Left lobe of liver (tissue), 2 donors: ENCODE data around the gene MCUB. TPM values are rescaled to one million over a fixed set of nuclear protein-coding genes. Genes with fewer than 3 reads are reported as not detected.
"Not testable (repeated sequence)": the region's sequence is repeated elsewhere in the genome, so short reads cannot be mapped to it uniquely, and the experiment has no call there.

Experiments
- ATAC-seq: fragments of 200-7000 bp; cut with Tn5 transposase; one replicate; pipeline ENCODE4 v1.9.1; 2020; ENCODE audit warnings: mild to moderate bottlenecking, moderate library complexity
- DNase-seq: peaks from one replicate; pipeline ENCODE4 v3.0.0-alpha.2; 2020; ENCODE audit warnings: low spot score
- total RNA-seq: library from RNA; stranded (reverse); gene quantifications from one replicate; pipeline ENCODE4 v1.2.1, GENCODE V29; 2021
- donor health status: DM: no; HTN: no; CAD: no; lungs with moderate emphysema.
- donor health status: DM: no; HTN: yes; CAD: no.

MCUB gene
- total RNA-seq, 1 donor from 2014 or later = 1.8 TPM

DNA sequence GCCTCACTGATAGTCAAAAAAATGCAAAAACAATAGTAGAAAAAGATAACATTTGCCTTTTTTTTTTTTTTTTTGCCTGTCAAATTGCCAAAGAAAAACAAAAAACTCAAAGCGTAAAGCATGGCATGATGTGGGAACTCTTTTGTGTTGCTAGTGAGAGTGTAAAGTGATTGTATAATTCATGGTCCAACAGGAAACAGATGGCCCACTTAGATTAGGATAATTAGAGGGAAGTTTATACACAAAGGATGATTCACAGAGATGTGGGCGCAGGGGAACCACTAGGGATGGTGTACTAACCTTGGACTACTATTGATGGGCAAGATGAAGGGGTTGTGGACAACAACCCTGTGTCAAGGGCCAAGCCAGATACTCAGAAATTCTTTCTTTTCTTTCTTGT is 16.4 kb downstream of the MCUB start:
- DNase-seq = no peak
- ATAC-seq = no peak

DNA sequence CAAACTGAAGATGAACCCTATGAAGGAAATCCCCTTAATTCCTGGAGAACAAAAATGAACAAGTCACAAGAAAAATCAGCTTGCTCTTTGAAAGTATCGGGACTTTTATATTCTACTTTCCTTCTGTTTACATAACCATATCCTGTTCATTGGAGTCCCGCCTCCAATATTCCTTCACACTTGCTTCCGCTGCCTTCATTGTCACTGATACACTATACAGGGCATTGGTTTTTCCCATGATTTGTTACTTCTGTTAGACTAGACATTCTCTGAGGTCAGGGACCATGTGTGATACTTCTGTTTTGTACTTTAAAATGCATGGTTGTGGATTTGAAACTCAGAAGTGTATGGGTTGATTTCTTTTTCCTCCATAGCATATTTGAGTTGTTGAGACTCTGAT is 18.8 kb downstream of the MCUB start:
- no peak for DNase-seq
- no peak for ATAC-seq

DNA sequence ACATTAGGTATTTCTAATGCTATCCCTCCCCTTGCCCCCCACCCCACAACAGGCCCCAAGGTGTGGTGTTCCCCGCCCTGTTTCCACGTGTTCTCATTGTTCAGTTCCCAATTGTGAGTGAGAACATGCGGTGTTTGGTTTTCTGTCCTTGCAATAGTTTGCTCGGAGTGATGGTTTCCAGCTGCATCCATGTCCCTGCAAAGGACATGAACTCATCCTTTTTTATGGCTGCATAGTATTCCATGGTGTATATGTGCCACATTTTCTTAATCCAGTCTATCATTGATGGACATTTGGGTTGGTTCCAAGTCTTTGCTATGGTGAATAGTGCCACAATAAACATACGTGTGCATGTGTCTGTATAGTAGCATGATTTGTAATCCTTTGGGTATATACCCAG is 20.0 kb downstream of the MCUB start:
- DNase-seq, ATAC-seq: not testable (repeated sequence)

DNA sequence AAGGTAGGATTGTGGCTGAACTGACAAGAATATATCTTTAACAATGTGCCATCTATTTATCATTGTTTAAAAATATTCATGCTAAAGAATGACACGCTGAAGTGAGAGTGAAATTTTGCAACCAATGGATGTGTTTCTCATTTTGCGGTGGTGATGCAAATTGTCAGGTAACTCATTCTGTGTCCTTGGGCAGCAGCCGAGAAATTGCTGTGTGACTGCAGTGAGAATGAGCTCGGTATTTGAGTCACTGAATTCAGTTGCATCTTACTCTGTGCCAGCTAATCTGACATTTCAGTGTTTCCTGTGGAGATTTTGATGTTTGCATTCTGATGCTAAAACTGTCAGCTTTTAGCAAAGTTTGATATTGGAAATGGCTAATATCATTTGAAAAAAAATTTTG is 28.1 kb downstream of the MCUB start:
- DNase-seq (no peak), ATAC-seq (no peak)

DNA sequence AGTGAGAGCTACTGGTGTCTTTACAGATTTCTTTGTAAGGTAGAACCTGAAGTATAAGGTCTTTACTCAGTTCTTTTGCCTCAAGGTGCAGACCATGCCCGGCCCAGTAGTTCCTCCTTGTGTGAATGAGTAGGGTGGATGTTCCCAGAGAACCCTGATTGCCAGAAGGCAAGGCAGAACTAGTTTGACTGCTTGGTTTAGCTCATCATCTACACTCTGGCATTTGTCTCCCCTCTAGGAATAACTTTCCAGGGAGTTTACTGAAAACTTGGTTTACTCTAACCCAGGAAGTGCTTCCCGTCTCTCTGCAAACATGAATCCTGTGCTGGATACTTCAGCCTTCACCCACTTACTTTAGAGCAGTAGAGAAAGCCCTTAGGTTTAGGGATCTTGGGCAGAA is 29.1 kb downstream of the MCUB start:
- DNase-seq (no peak), ATAC-seq (no peak)

DNA sequence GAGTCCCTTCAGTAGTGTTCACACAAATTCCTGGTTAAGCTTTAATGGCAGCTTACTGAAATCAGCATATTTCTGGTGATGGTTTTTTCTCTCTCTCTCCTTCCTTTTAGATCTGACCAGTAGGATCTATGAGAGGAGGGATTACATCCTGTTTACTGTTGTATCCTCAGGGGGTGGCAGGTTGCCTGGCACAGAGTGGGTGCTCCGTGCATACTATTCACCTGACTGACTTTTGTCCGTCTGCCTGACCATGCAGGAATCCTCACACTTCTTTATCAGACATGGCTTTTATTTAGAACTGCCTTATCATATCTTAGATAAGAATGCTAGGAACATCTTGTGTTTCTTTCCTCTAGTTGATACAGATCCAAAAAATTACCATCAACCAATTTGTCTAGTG is 29.6 kb downstream of the MCUB start:
- ATAC-seq = no peak

DNA sequence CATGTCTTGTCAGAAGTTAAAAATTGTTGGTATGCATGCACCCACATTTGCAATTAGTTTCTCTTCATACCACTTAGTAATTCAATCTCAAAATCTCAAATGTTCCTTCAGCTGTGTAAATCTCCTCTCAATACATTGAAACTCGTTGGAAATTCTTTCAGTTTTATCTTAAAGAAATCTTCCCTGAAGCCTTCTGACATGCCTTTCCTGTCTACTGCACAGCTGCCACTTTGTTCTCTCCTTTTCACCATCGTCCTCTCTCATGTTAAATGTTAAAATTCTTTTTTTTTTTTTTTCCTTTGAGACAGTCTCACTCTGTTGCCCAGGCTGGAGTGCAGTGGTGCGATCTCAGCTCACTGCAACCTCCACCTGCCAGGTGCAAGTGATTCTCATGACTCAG is 30.9 kb downstream of the MCUB start:
- ATAC-seq = no peak
- no peak for DNase-seq

More for the DNA sequence above, 29.6 kb downstream of the MCUB start:
- no peak for DNase-seq

DNA sequence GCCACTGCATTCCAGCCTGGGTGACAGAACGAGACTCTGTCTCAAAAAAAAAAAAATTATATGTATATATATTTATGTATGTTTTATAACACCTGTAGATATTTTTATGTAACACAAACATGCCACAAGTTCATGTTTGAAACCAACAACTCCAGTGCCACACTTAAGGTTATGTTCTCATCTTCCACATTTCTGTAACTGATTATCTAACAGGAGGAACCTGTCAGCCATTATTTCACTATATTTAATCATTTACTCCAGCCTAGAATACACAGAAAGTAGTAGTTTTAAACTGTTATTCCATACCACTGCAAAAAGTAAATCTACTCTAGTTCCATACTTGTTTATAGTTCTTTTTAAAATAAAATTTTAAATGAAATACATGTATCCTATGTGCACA is 32.3 kb downstream of the MCUB start:
- ATAC-seq = no peak
- DNase-seq = no peak

DNA sequence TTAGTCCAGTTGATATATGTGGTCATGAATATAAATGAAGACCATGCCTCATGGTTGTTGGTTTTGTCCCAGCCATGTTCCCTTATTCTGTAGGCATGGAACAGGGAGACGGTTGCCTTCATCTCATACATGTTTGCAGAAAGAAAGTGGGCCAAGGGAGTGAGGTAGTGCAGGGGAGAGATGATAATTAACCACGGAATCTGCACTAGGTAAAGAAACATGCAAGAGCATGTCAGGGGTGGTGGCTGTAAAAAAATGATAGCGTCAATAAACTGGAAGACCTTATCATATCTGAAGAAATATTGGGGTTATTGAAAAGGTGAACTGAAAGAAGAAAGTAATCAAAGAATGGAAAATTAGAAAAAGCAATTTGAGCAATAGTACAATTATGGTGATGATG is 35.1 kb downstream of the MCUB start:
- ATAC-seq, DNase-seq: not testable (repeated sequence)

DNA sequence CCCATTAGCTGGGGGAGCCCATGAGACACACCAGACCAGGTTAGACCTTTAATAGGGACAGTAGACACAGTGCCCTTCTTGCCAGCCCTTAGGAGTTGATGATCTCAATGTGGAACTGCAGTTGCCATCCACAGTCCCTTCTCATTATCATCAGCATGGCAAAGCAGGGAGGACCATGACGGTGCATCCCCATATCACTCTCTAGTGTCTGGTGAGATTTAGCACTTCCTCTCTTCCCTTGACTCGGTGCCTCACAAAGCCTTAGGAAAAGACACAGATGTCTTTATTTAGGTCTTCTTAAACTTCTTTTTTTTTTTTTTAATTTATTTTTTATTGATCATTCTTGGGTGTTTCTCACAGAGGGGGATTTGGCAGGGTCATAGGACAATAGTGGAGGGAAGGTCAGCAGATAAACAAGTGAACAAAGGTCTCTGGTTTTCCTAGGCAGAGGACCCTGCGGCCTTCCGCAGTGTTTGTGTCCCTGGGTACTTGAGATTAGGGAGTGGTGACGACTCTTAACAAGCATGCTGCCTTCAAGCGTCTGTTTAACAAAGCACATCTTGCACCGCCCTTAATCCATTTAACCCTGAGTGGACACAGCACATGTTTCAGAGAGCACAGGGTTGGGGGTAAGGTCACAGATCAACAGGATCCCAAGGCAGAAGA is 36.5 kb downstream of the MCUB start:
- not testable (repeated sequence) for DNase-seq, ATAC-seq

DNA sequence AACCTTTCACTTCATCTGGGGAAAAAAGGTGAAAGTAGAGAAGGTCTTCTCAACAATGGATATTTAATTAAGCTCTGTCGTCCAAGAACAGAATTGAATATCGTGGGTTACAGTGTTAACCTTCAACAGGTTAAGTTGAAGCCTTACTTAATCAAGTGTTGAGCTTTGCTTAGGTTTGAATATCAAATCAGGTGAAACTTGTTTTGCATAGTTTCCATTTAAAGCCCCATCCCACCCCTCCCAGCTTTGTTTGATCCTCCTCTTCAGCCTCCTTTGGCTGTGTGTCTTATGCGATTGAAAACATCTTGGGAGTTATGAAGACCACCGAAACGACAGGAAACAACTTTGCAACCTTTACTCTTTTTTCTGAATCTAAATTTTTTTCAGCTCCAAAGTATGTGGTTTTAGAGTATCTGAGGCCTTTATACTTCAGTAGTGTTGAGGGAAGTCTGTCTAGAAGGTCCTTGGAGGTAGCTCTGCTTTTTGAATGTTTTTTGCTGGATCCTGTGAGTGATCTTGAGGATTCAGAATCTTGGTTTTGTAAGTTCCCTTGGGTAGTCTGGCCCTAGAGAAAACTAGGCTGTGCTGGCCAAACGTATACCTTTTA is 39.1 kb downstream of the MCUB start:
- ATAC-seq = no peak
- no peak for DNase-seq

DNA sequence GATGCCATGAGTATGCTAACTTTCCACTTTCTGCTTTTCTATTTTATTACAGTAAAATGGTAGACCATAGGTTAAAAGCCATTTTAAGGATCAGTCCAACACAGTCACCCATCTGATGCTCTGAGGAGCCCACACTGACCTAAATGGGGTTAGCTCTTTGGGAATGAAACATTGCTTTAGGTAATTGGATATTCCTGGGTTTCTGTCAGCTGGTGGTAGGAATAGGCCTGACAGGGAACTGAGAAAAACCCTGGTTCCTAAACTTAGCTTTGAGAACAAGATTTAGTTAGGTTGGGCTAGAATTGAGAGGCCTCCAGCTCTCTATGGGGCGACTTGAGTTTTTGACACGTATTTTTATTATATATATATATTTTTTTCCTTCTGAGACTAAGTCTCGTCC is 40.4 kb downstream of the MCUB start:
- DNase-seq (no peak), ATAC-seq (no peak)

DNA sequence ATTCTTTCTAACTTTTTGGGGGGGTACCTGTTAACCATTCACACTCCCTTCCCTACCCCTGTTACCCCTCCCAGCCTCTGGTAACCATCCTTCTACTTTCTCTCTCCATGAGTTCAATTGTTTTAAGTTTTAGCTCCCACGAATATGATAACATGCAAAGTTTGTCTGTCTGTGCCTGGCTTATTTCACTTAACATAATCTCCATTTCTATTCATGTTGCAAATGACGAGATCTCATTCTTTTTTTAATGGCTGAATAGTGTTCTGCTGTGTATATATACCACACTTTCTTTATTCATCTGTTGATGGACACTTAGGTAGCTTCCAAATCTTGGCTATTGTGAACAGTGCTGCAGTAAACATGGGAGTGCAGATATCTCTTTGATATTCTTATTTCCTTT is 41.3 kb downstream of the MCUB start:
- ATAC-seq (no peak), DNase-seq (no peak)

DNA sequence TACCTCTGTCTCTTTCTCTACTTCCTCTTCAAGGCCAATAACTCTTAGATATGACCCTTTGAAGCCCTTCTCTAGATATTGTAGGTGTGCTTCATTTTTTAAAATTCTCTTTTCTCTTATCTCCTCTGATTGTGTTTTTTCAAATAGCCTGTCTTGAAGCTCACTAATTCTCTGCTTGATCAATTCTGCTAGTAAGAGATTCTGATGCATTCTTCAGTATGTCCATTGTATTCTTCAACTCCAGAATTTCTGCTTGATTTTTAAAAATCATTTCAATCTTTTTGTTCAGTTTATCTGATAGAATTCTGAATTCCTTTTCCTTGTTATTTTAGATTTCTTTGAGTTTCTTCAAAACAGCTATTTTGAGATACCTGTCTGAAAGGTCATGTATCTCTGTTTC is 47.9 kb downstream of the MCUB start:
- ATAC-seq = no peak

DNA sequence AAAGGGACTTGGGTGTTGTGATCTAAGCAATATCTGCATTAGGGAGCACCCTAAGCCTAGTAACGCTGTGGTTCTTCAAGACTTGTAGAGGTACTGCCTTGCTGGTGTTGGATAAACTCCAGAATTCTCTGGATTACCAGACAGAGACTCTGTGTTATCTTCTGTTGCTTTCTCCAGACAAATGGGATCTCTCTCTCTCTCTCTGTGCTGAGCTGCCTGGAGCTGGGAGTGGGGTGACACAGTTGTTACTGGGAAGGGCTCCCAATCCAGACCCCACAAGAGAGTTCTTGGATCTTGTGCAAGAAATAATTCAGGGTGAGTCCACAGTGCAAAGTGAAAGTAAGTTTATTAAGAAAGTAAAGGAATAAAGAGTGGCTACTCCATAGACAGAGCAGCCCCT is 48.8 kb downstream of the MCUB start:
- DNase-seq = no peak
- ATAC-seq = no peak

More for the DNA sequence above, 47.9 kb downstream of the MCUB start:
- no peak for DNase-seq

DNA sequence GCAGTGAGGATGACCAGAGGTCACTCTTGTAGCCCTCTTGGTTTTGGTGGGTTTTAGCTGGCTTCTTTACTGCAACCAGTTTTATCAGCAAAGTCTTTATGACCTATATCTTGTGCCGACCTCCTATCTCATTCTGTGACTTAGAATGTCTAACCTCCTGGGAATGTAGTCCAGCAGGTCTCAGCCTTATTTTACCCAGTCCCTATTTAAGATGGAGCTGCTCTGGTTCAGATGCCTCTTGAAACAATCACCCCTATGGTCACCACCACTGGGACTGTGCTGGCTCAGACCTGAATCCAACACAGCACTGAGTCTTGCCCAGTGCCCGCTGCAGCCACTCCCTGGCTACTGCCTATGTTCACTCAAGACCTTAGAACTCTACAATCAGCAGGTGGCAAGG is 49.4 kb downstream of the MCUB start:
- ATAC-seq (no peak), DNase-seq (no peak)

DNA sequence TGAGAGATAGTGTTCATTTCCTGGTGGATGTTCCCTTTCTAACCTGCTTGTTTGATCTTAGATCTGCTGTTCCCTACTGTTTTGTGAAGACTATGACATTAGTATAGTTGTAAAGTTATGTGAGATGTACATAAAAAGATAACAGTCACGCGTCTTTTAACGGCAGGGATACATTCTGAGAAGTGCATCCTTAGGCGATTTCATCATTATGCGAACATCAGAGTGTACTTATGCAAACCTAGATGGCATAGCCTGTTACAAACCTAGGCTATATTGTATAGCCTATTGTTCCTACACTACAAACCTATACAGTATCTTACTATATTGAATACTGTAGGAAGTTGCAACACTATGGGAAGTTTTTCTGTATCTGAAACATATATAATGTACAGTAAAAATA is 50.4 kb downstream of the MCUB start:
- ATAC-seq (no peak), DNase-seq (no peak)

DNA sequence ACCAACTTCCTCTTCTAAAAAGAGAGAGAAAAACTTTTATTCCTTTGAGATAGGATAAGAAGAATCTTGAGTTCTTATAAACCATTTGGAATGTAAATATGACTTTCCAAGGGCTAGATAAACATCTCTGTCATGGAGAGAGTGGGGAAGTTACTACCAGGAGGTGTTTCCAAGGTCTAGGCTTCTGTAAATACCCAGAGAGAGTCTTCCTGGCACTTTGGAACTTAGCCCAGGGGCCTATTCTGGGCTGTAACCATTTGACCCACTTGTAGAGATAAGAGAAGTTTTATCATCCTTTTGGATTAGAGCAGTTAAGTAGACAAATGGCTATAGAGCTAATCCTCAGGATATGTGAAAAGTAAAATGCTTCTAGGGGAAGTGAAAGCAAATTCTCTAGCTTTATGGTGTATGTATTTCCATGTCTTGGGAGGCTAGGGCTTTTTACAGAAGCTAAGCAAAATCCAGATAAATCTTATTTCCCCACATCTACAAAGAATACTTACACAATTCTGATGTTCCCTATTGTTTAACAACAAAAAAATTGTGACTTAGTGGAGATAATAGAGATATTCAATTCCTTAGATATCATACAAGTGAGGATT is 51.1 kb downstream of the MCUB start:
- DNase-seq (no peak), ATAC-seq (peak; percentile 71)

DNA sequence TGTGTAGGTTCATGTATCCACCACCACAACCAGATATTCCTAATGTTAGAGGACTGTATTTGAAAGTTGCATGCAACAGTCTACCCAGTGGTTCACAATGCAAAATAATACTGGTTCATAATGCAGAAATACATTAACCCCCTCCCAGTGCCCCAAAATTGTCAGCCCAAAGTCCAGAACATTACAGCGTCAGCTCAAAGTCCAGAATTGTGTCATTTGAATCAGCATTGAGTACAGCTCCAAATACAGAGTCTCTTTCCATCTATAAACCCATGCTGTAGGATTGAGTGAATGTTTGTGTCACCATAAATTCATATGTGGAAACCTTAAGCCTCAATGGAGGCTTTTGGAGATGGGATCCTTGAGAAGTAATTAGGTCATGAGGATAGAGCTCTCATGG is 54.0 kb downstream of the MCUB start:
- peak; percentile 90 for ATAC-seq

DNA sequence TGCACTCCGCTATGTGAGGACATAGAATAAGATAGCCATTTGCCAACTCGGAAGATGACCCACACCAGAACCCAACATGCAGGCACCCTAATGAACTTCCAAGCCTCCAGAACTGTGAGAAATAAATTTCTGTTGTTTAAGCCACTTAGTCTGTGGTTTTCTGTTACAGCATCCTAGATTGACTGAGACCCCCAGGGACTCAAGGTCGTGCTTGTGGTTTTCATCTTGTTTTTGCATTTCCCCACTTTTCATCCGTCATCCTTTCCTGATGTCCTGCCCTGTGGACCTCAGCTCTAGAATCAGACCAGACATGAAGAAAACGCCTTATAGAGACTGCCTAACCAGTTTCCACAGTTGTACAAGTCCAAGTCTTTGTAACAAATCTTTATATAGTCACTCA is 54.4 kb downstream of the MCUB start:
- DNase-seq = no peak
- peak; percentile 19 for ATAC-seq

More for the DNA sequence above, 54.0 kb downstream of the MCUB start:
- no peak for DNase-seq

DNA sequence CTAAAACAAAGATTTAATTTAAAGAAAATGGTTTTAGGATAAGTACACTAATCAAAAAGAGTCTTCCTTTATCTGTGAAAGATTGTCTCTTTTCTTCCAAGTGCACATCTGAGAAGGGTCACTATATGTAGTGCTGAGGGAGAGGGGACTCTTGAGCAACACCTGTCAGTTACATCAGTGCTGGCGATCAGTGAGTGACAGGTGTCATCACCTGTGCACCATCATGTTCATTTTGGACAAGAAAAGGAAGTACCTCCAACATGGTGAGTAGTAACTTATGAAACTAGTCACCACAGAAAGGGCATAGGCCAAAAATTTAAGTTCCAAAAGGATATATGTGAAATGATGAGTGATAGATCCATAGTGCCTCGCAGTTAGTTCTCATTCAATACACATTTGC is 55.7 kb downstream of the MCUB start:
- DNase-seq (no peak), ATAC-seq (no peak)

DNA sequence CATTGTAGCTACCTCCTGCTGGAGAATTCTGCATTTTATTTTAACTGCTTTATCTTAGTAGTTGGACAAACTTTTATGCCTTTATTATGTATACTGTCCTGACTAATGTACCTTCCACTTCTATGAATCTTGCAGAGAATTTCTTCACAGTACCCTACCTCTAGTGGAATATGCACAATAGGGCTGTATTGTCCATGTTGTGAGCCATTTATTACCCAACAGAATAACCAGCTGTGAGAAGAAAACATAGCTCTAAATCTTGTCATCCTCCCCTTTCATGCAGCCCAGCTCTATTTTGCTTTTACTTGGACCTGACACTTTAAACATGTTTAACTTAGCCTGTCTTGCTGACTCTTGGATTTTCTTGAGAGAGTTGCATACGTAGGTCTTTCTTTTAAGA is 56.2 kb downstream of the MCUB start:
- DNase-seq (no peak), ATAC-seq (no peak)

DNA sequence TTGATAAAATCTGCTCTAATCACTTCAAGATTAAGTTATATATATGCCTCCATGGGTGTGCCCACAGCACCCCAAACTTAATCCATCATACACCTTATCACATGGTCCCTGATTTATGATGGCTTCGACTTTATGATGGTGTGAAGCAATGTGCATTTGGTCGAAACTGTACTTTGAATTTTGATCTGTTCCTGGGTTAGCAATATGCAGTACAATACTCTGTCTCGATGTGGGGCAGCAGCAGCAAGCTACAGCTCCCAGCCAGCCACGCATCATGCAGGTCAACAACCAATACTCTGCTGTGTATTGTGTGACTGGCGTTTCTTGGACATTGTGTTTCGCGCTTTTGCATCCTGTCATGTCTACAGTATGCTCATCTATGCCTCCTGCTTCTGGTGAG is 62.6 kb downstream of the MCUB start:
- DNase-seq (no peak), ATAC-seq (no peak)
